ENCODE results near the gene ACOD1.
A peak's percentile ranks its signal among the peaks of the same experiment; 100 is the strongest.

- TF ChIP-seq CTCF (IDR thresholded peaks at IDR 0.05; ENCODE audit: low read depth, low read length) (peak; percentile 99), EZH2phosphoT487 (IDR thresholded peaks at IDR 0.05; ENCODE audit: low read depth) (no peak)
Observed at GRCh38 chr13:76903544-76904162, 44.7 kb upstream of the ACOD1 start.
